NCI-H1105 (cell line): ENCODE results near the gene IL17C.
A peak's percentile ranks its signal among the peaks of the same experiment; 100 is the strongest.

Source experiments
- DNase-seq: peaks from one replicate; lab custom pipeline; 2025; lab: John Stamatoyannopoulos, UW

Gene IL17C

DNA sequence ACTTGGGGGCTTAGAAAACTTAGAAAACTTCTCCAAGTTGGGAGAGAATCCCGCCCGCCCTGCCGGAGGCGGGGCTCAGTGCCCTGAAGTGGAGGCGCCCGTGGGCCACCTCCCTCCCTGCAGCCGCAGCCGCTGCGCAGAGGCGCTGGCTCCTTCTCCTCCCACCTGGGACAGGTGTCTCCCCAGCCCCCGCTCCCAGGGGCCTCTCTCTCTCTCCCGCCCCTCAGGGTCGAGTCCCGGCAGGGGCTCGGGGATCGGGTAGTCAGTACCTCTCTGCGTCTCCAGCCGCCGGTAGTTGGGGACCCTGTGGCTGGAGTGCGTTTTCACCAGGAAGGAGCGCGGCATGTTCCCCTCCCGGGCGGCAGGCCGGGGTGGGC is 47.7 kb downstream of the IL17C start:
- DNase-seq, result no peak

GRCh38 chr16:88686439-88687253 is 48.3 kb downstream of the IL17C start, which contains the start of gene SNAI3:
Gene SNAI3 (minus strand): TSS chr16:88686507. CDS start chr16:88686406, 101 bp downstream.
- DNase-seq, result peak; percentile 53

DNA sequence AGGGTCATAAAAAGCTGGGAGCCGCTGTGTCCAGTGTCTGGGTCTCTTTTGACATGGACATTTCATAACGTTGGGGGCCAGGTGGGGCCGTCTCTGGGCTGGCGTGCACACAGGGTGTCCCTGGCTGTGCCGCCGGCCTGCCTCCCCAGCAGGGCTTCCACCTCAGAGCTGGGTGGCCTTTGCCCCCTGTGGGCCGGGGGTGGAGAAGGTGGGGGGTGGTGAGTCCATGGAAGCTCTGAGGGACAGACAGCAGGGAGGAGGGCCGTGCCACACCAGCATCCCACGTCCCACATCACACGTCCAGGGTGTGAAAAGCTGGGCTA is 48.8 kb downstream of the IL17C start:
- no peak for DNase-seq

- no peak for DNase-seq
Measured at GRCh38 chr16:88687676-88688012, 49.3 kb downstream of the IL17C start.

DNA sequence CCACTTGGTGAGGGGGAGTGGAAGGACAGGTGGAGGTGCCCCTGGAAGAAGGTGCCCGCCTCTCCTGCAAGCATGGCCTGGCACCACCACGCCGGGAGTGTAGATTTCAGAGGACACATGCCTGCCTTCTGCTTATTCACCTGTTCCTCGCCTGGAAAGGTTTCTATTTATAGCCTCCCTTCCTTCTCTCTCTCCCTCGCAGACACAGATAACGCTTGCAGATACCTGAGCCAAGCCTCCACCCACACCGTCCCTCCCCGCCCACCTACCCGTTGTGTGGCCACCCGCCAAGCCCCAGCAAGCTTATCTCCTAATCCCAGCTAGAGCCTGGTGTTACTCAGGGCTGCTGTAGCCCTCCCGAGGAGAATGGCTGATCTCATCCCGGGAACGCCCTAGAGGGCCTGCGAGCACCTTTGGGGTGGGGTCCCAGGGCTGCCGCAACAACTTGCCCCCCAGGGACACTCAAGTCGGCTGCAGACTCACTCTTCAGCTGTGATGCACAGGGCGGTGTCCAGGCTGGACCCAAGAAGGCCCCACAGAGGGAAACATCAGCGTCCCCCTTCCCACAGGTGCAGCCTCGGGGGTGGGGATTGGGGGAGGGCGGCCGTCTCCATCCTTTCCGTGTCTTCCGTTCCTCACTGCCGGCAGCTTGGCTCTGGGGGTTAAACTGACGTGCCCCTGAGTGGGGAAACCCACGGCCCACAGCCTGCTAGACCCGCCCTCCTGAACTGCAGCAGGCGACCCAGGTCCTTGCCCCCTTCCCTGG is 49.8 kb downstream of the IL17C start:
- DNase-seq, result peak; percentile 46
